ENCODE data around the gene LSM10. TPM values are rescaled to one million over a fixed set of nuclear protein-coding genes. Genes with fewer than 3 reads are reported as not detected.
A peak's percentile ranks its signal among the peaks of the same experiment; 100 is the strongest.

The LSM10 gene
- total RNA-seq, result 5.6 TPM

GRCh38 chr1:36397378-36398230 lies at the start of gene LSM10:
LSM10 (minus strand) TSS chr1:36397908; CDS start chr1:36394129, 3,779 bp downstream.
- H3K9me3 ChIP-seq (ENCODE audit: low read depth, low read length), result no peaks in the 10 kb centered on the region
- no peaks in the 10 kb centered on the region for H3K27me3 ChIP-seq (ENCODE audit: insufficient read depth, low read length)
- peaks cover 54% of the 10 kb centered on the region for H3K4me1 ChIP-seq (ENCODE audit: insufficient read depth, low read length)
- H3K4me3 ChIP-seq (ENCODE audit: low read length), result peak within 1 kb of the TSS; percentile 83

GRCh38 chr1:36447450-36447849 lies 49.7 kb upstream of the LSM10 start:
- Histone ChIP-seq H3K27me3 (ENCODE audit: insufficient read depth, low read length) (no peaks in the 10 kb centered on the region), H3K4me1 (ENCODE audit: insufficient read depth, low read length) (peaks cover 25% of the 10 kb centered on the region), H3K4me3 (ENCODE audit: low read length) (no peak overlapping the region), H3K9me3 (ENCODE audit: low read depth, low read length) (no peaks in the 10 kb centered on the region)

GRCh38 chr1:36446746-36447145 lies 49.0 kb upstream of the LSM10 start:
- Histone ChIP-seq H3K4me1 (ENCODE audit: insufficient read depth, low read length) (peaks cover 25% of the 10 kb centered on the region), H3K9me3 (ENCODE audit: low read depth, low read length) (no peaks in the 10 kb centered on the region), H3K4me3 (ENCODE audit: low read length) (no peak overlapping the region), H3K27me3 (ENCODE audit: insufficient read depth, low read length) (no peaks in the 10 kb centered on the region)

- Histone ChIP-seq H3K9me3 (ENCODE audit: low read depth, low read length) (no peaks in the 10 kb centered on the region), H3K4me1 (ENCODE audit: insufficient read depth, low read length) (peaks cover 24% of the 10 kb centered on the region), H3K4me3 (ENCODE audit: low read length) (no peak overlapping the region)
Measured at GRCh38 chr1:36446271-36446670, 48.6 kb upstream of the LSM10 start.

GRCh38 chr1:36443297-36443696 lies 45.6 kb upstream of the LSM10 start:
- no peak overlapping the region for H3K4me3 ChIP-seq (ENCODE audit: low read length)
- peaks cover 12% of the 10 kb centered on the region for H3K4me1 ChIP-seq (ENCODE audit: insufficient read depth, low read length)
- H3K27me3 ChIP-seq (ENCODE audit: insufficient read depth, low read length), result no peaks in the 10 kb centered on the region
- H3K9me3 ChIP-seq (ENCODE audit: low read depth, low read length), result no peaks in the 10 kb centered on the region

More at GRCh38 chr1:36446271-36446670, 48.6 kb upstream of the LSM10 start:
- H3K27me3 ChIP-seq (ENCODE audit: insufficient read depth, low read length), result no peaks in the 10 kb centered on the region

- Histone ChIP-seq H3K27me3 (ENCODE audit: insufficient read depth, low read length) (no peaks in the 10 kb centered on the region), H3K9me3 (ENCODE audit: low read depth, low read length) (no peaks in the 10 kb centered on the region), H3K4me1 (ENCODE audit: insufficient read depth, low read length) (peaks cover 12% of the 10 kb centered on the region), H3K4me3 (ENCODE audit: low read length) (no peak overlapping the region)
Measured at GRCh38 chr1:36442337-36442736, 44.6 kb upstream of the LSM10 start.

GRCh38 chr1:36440646-36441045 lies 42.9 kb upstream of the LSM10 start:
- H3K27me3 ChIP-seq (ENCODE audit: insufficient read depth, low read length), result no peaks in the 10 kb centered on the region
- H3K9me3 ChIP-seq (ENCODE audit: low read depth, low read length), result no peaks in the 10 kb centered on the region
- no peaks in the 10 kb centered on the region for H3K4me1 ChIP-seq (ENCODE audit: insufficient read depth, low read length)
- no peak overlapping the region for H3K4me3 ChIP-seq (ENCODE audit: low read length)

- no peak overlapping the region for H3K4me3 ChIP-seq (ENCODE audit: low read length)
- no peaks in the 10 kb centered on the region for H3K27me3 ChIP-seq (ENCODE audit: insufficient read depth, low read length)
- H3K9me3 ChIP-seq (ENCODE audit: low read depth, low read length), result no peaks in the 10 kb centered on the region
- no peaks in the 10 kb centered on the region for H3K4me1 ChIP-seq (ENCODE audit: insufficient read depth, low read length)
Measured at GRCh38 chr1:36440044-36440443, 42.3 kb upstream of the LSM10 start.

GRCh38 chr1:36438715-36439114 lies 41.0 kb upstream of the LSM10 start:
- H3K27me3 ChIP-seq (ENCODE audit: insufficient read depth, low read length), result no peaks in the 10 kb centered on the region
- H3K4me3 ChIP-seq (ENCODE audit: low read length), result no peak overlapping the region
- no peaks in the 10 kb centered on the region for H3K4me1 ChIP-seq (ENCODE audit: insufficient read depth, low read length)
- H3K9me3 ChIP-seq (ENCODE audit: low read depth, low read length), result no peaks in the 10 kb centered on the region

- H3K27me3 ChIP-seq (ENCODE audit: insufficient read depth, low read length), result no peaks in the 10 kb centered on the region
- no peaks in the 10 kb centered on the region for H3K9me3 ChIP-seq (ENCODE audit: low read depth, low read length)
- H3K4me3 ChIP-seq (ENCODE audit: low read length), result no peak overlapping the region
- H3K4me1 ChIP-seq (ENCODE audit: insufficient read depth, low read length), result no peaks in the 10 kb centered on the region
Measured at GRCh38 chr1:36436821-36437220, 39.1 kb upstream of the LSM10 start.

- no peaks in the 10 kb centered on the region for H3K27me3 ChIP-seq (ENCODE audit: insufficient read depth, low read length)
- no peaks in the 10 kb centered on the region for H3K4me1 ChIP-seq (ENCODE audit: insufficient read depth, low read length)
- H3K4me3 ChIP-seq (ENCODE audit: low read length), result no peak overlapping the region
Measured at GRCh38 chr1:36433102-36433501, 35.4 kb upstream of the LSM10 start.

GRCh38 chr1:36432616-36433015 lies 34.9 kb upstream of the LSM10 start:
- no peaks in the 10 kb centered on the region for H3K9me3 ChIP-seq (ENCODE audit: low read depth, low read length)
- no peaks in the 10 kb centered on the region for H3K27me3 ChIP-seq (ENCODE audit: insufficient read depth, low read length)
- H3K4me1 ChIP-seq (ENCODE audit: insufficient read depth, low read length), result no peaks in the 10 kb centered on the region
- H3K4me3 ChIP-seq (ENCODE audit: low read length), result no peak overlapping the region

More at GRCh38 chr1:36433102-36433501, 35.4 kb upstream of the LSM10 start:
- H3K9me3 ChIP-seq (ENCODE audit: low read depth, low read length), result no peaks in the 10 kb centered on the region

GRCh38 chr1:36425791-36426190 lies 28.1 kb upstream of the LSM10 start:
- no peaks in the 10 kb centered on the region for H3K9me3 ChIP-seq (ENCODE audit: low read depth, low read length)
- no peaks in the 10 kb centered on the region for H3K27me3 ChIP-seq (ENCODE audit: insufficient read depth, low read length)
- peaks cover 3% of the 10 kb centered on the region for H3K4me1 ChIP-seq (ENCODE audit: insufficient read depth, low read length)
- H3K4me3 ChIP-seq (ENCODE audit: low read length), result no peak overlapping the region

- Histone ChIP-seq H3K9me3 (ENCODE audit: low read depth, low read length) (no peaks in the 10 kb centered on the region), H3K4me1 (ENCODE audit: insufficient read depth, low read length) (peaks cover 20% of the 10 kb centered on the region), H3K4me3 (ENCODE audit: low read length) (no peak overlapping the region), H3K27me3 (ENCODE audit: insufficient read depth, low read length) (no peaks in the 10 kb centered on the region)
Measured at GRCh38 chr1:36421649-36422048, 23.9 kb upstream of the LSM10 start.

GRCh38 chr1:36420836-36421317 lies 23.2 kb upstream of the LSM10 start:
- Histone ChIP-seq H3K4me1 (ENCODE audit: insufficient read depth, low read length) (peaks cover 20% of the 10 kb centered on the region), H3K4me3 (ENCODE audit: low read length) (no peak overlapping the region), H3K9me3 (ENCODE audit: low read depth, low read length) (no peaks in the 10 kb centered on the region), H3K27me3 (ENCODE audit: insufficient read depth, low read length) (no peaks in the 10 kb centered on the region)

- Histone ChIP-seq H3K27me3 (ENCODE audit: insufficient read depth, low read length) (no peaks in the 10 kb centered on the region), H3K4me3 (ENCODE audit: low read length) (no peak overlapping the region), H3K4me1 (ENCODE audit: insufficient read depth, low read length) (peaks cover 20% of the 10 kb centered on the region), H3K9me3 (ENCODE audit: low read depth, low read length) (no peaks in the 10 kb centered on the region)
Measured at GRCh38 chr1:36420409-36420808, 22.7 kb upstream of the LSM10 start.
